GM13976 (cell line): ENCODE measurements around the gene LIM2.
A peak's percentile ranks its signal among the peaks of the same experiment; 100 is the strongest.

Source experiments
- DNase-seq: peaks from one replicate; pipeline ENCODE4 v3.0.0; 2012; ENCODE audit warnings: low spot score
- in situ Hi-C: fragments of 300-500 bp; cut with MboI; formaldehyde crosslinking; loops from one replicate; pipeline ENCODE4 v1.12.0; 2022; ENCODE audit warnings: low sequenced_read_pairs, mixed read lengths, inconsistent platforms; ENCODE audit not compliant: unreplicated experiment
- TF ChIP-seq, protein P1 (sequence below): IDR thresholded peaks from 2 replicates; pipeline ENCODE4 v1.5.1; 2012; ENCODE audit warnings: borderline replicate concordance, mild to moderate bottlenecking; ENCODE audit not compliant: insufficient read depth; ENCODE audit errors: extremely low read depth, missing control alignments, control extremely low read depth

The LIM2 gene

DNA sequence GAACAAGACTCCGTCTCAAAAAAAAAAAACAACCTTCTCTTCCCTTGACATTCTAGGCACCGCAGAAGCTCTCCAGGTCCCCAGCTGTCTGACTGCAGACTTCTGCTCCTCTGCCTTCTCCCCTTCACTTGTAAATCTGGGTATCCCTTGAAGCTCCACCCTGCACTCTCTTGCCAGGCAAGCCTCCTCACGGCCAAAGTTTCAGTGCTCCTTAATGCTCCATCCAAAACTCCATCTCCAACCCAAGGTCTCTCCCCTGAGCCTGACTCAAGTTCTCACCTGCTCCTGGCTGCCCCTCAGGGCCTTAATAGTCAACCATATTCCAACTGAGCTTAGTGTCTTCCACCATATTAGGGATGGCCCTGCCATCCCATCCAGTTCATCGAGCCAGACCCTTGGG, 17.5 kb downstream of the LIM2 start:
- DNase-seq: no peak
- TF ChIP-seq, protein P1, sequence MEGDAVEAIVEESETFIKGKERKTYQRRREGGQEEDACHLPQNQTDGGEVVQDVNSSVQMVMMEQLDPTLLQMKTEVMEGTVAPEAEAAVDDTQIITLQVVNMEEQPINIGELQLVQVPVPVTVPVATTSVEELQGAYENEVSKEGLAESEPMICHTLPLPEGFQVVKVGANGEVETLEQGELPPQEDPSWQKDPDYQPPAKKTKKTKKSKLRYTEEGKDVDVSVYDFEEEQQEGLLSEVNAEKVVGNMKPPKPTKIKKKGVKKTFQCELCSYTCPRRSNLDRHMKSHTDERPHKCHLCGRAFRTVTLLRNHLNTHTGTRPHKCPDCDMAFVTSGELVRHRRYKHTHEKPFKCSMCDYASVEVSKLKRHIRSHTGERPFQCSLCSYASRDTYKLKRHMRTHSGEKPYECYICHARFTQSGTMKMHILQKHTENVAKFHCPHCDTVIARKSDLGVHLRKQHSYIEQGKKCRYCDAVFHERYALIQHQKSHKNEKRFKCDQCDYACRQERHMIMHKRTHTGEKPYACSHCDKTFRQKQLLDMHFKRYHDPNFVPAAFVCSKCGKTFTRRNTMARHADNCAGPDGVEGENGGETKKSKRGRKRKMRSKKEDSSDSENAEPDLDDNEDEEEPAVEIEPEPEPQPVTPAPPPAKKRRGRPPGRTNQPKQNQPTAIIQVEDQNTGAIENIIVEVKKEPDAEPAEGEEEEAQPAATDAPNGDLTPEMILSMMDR: no peak
- in situ Hi-C loops: no loop called here

DNA sequence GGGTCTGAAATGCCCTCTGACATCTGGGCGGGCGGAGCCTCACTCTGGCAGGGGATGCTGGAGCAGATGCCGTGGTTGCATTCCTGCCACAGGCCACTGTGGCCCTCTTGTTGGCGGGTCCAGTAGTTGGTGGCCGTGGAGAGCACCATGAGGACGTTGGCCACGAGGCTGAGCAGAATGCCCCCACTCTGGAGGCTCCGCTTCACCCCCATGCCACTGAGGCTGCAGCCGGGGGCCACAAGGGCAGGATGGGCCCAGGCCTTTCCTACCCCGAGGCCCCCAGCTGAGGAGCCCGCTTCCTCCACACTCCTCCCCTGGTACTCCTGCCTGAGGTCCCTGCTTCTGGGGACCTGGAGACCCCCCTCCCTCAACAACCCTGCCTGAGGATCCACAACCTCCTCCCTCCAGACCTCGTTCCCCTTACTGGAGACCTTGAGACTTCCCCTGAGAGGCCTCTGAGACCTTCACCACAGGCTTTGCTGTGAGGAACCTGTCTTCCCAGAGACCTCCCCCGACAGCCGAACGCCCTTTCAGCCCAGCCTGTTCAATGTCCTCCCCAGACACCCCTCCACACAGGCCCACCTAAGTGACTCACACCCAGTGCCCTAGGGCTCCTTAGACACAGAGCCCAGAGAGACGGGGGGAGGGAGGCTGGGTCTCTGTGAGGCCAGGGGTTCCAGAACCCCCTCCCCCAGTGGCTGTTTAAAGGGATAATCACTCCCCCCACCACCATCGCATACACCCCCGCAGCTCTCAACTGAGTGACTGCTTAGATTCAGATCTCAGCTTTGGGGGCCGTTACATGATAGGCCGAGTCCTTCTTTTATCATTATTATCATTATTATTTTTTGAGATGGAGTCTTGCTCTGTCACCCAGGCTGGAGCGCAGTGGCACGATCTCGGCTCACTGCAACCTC, 19.1 kb downstream of the LIM2 start, which contains the start of gene CLDND2:
Gene CLDND2 (minus strand): TSS at position 638 of the 917 bp plus-strand sequence. CDS start 426 bp downstream, at position 212.
- DNase-seq: no peak
- TF ChIP-seq, protein P1: no peak
- in situ Hi-C loops: no loop called here

DNA sequence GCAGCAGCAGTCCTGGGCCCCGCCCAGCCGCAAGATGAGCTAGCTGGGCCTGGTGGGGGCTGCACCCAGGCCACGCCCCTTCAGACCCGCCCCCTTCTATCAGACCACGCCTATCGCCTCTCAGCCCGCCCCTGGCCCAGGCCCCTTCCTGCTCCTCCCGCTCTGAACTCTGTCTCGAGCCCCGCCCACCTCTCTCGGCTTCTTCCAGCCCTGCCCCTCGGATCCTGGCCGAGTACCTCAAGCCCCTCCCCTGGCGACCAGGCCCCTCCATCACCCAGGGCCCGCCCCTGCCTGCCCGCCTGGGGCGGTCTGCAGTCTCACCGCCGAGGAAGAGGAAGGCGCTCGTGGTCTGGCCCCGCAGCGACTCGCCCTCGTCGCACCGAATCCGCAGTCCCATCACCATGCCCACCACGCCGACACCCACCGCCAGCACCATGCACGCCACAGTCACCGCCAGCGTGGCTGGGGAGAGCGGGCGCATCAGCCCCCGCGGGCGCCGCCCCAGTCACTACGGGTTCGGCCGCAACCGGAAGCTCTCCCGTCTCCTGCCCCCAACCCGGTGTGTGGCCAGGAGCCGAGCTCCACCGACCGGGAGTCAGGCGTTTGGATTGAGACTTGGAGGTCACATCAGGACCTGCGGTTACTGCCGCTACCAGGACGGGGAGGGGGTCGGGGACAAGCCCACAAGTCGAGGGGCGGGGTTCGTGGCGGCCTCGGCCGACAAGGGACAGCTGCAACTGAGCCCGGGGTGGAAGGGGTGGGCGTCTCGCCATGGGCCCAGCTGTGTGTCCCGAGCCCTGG, 20.0 kb downstream of the LIM2 start:
- in situ Hi-C loops: no loop called here
- peak; percentile 99 for DNase-seq
- TF ChIP-seq, protein P1: no peak

DNA sequence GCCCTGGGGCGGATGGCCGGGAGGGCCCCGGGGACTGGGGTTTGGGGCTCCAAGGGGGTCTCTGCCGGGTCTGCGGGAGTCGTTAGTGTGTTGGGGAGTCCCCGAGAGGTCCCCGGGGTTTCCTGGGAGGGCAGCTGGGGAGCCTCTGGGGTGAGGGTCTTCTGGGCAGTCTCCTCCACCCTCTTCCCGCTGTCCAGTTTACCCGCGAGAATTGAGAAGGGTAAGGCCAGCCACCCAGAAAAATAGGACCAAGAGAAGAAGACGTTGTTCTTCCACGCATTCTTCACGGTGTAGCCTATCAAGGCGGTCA, 20.6 kb downstream of the LIM2 start:
- in situ Hi-C loops: no loop called here
- no peak for DNase-seq
- TF ChIP-seq, protein P1: no peak

DNA sequence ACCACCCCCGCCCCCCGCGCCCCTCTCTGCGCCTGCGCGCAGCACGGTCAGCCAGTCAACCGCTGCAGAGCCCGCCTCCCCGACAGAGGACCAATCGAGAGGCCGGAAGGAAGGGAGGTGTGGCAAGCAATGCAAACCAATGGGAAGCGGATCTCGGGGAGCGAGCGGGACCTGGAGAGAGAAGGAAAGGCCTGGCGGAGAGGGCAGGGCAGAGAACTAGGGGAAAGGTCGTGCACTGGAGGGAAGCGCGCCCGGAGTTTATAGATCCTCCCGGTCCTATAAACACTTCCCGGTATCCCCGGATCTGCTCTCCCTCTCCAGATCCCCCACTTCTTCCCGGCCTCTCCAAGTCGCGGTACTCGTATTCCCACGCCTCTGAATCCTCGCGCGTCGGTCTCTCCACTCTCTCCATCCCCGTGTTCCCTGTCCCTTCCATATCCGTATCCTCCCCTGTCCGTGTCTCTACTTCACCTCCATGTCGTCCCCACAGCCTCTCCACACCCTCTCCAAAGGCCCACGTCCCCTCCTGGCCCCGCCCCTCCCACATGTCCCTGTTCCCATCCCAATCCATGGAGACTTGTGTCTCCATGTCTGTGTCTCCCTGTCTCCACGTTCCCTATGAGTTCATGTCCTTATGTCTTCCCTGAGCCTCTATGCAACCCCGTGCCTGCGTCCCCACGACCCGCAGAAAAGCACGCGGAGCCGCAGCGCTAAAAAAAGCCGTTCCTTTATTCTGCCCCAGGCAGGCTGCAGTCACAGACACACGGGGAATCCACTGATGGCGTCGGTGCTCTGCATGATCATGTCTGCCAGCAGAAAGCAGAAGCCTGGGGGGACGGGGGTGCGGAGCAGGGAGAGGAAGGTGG, 21.2 kb downstream of the LIM2 start:
- in situ Hi-C loops: no loop called here
- TF ChIP-seq, protein P1: no peak
- DNase-seq: peak; percentile 97

DNA sequence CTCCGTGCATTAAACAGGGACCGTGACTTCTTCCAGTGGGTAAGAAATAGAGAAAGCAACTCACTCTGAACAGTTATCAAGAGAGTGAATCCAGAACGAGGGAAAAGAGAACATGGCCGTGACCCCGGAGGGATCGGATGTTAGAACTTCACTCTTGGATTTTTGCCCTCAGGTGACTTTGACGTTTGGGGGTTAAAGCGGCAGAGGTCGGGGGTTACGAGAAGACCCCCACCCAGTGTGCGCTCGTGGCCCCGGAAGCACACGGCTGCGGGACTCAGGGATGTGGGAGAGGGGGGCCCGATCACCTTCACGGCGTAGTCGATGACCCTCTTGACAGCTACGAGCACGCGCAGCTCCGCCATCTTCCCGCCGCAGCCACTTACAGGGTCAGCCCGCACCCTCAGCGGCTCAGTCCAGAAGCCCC, 21.8 kb downstream of the LIM2 start, which contains the start of gene ETFB:
Gene ETFB (minus strand): TSS at position 424 of the 424 bp plus-strand sequence. CDS start 62 bp downstream, at position 362.
- TF ChIP-seq, protein P1: no peak
- in situ Hi-C loops: no loop called here
- no peak for DNase-seq
